Measurements from ENCODE around the gene BRME1. TPM values are rescaled to one million over a fixed set of nuclear protein-coding genes. Genes with fewer than 3 reads are reported as not detected.

Gene BRME1
- total RNA-seq = 1.8 TPM
- 1.5 TPM for polyA plus RNA-seq (ENCODE audit: insufficient read depth, low read depth, low replicate concordance)
- long read RNA-seq, donor 1 = 0 reads
- long read RNA-seq, donor 2, partial matches to known transcripts = 15 of 15 reads
- long read RNA-seq, donor 2, other reads (novel, unspliced or antisense) = 0 of 15 reads
- long read RNA-seq, donor 3 = 0 reads
- long read RNA-seq, donor 4, partial matches to known transcripts = 7 of 7 reads
- long read RNA-seq, donor 4, other reads (novel, unspliced or antisense) = 0 of 7 reads
- long read RNA-seq, donor 5 = 0 reads
- long read RNA-seq, donor 6 = 0 reads
- long read RNA-seq, donor 7, partial matches to known transcripts = 0 of 1 reads
- long read RNA-seq, donor 7, other reads (novel, unspliced or antisense) = 1 of 1 reads
- long read RNA-seq, donor 8 = 0 reads
- long read RNA-seq, donor 9 = 0 reads
- long read RNA-seq, donor 10, partial matches to known transcripts = 7 of 7 reads
- long read RNA-seq, donor 10, other reads (novel, unspliced or antisense) = 0 of 7 reads

DNA sequence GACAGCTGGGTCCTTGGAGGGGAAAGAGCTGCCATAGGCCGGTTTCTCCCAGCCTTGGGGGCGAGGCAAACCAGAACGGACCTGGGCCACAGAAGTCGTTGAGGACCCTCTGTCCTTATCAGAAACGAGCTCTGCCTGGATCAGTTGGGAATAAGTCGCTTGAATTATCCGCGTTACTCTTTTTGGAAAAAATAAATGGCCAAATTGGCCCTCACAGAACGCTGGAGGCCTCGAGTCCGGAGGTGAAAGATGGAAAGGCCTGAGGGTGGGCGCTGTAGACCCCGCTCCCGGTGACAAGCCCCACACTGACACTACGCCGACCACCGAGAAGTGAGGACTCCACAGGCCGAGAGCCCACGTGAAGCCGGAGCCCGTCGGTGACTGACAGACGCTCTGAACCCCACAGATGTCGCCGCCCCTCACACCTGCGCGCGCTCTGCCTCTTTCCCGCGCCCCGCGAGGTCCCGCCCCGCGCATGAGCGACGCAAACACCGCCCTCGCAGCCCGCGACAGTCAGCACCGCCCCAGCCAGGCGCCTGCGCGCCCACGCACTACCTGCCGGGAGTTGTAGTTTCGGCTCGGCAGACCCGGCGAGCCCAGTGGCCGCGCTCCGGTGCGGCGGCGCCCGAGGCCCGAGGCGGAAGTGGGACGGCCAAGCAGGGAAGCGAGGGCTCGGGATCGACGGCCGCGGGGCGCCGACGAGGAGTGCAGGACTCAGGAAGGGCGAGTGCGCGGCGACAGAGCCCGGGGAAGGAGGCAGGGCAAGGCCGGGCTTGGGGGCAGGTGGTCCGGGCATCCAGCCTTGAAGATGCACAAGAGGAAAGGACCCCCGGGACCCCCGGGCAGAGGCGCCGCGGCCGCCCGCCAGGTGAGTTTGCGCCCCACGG lies at the start of gene BRME1, which contains the start of gene CC2D1A:
Gene BRME1, minus strand, starts transcription at position 484 of the 887 bp plus-strand sequence. CDS start 1,225 bp downstream, outside the sequence.
Gene CC2D1A, plus strand, starts transcription at position 568 of the 887 bp plus-strand sequence. Its CDS starts 241 bp downstream, at position 809.
- H3K27ac ChIP-seq (ENCODE audit: low read depth in 2 of 2, low read length in 2 of 2) = peak within 1 kb of the TSS in 1 of 2 donors; percentile 44
- peak; percentile 94 to 98 (median 94) for DNase-seq
- peaks cover 0 to 10% (median 4%) of the 10 kb centered on the region in 3 donors for H3K4me1 ChIP-seq (ENCODE audit: control insufficient read depth in 2 of 3, insufficient read depth in 2 of 3, low read depth in 1 of 3, low read length in 3 of 3)
- no peak for FAIRE-seq
- intact Hi-C loops (cut with DNase I) = no loop called here
- H3K36me3 ChIP-seq (ENCODE audit: control insufficient read depth in 2 of 3, insufficient read depth in 3 of 3, low read length in 3 of 3) = peaks cover 0 to 3% (median 0%) of the 10 kb centered on the region in 3 donors
- TF ChIP-seq, protein P1, sequence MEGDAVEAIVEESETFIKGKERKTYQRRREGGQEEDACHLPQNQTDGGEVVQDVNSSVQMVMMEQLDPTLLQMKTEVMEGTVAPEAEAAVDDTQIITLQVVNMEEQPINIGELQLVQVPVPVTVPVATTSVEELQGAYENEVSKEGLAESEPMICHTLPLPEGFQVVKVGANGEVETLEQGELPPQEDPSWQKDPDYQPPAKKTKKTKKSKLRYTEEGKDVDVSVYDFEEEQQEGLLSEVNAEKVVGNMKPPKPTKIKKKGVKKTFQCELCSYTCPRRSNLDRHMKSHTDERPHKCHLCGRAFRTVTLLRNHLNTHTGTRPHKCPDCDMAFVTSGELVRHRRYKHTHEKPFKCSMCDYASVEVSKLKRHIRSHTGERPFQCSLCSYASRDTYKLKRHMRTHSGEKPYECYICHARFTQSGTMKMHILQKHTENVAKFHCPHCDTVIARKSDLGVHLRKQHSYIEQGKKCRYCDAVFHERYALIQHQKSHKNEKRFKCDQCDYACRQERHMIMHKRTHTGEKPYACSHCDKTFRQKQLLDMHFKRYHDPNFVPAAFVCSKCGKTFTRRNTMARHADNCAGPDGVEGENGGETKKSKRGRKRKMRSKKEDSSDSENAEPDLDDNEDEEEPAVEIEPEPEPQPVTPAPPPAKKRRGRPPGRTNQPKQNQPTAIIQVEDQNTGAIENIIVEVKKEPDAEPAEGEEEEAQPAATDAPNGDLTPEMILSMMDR (IDR thresholded peaks at IDR 0.05; ENCODE audit: borderline replicate concordance, extremely low read depth, insufficient read depth) = peak; percentile 0
- H3K27me3 ChIP-seq (ENCODE audit: control insufficient read depth, insufficient read depth, low read length) = no peaks in the 10 kb centered on the region
- H3K9me3 ChIP-seq (ENCODE audit: control insufficient read depth in 2 of 3, insufficient read depth in 1 of 3, low read length in 3 of 3) = no peaks in the 10 kb centered on the region
- peak within 1 kb of the TSS; percentile 15 to 80 (median 45) for H3K9ac ChIP-seq (ENCODE audit: low read length in 3 of 3)
- peak within 1 kb of the TSS; percentile 60 to 78 (median 61) for H3K4me3 ChIP-seq (ENCODE audit: low read length in 3 of 3)

DNA sequence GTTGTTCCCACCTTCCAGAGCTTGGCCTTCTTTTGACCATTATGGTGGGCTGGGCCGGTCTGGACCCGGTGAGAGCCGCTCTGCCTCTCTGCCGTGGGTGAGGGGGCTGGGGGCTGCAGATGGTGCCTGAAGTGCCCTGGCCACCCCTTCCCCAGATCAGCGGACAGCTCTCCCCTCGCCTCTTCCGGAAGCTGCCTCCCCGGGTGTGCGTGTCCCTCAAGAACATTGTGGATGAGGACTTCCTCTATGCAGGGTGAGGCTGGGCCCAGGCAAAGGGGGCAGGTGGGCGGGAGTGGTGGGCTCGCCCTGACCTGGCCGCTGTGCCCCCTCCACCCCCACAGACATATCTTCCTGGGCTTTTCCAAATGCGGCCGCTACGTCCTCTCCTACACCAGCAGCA lies 48.3 kb upstream of the BRME1 start:
- H3K36me3 ChIP-seq (ENCODE audit: control insufficient read depth in 2 of 3, insufficient read depth in 3 of 3, low read length in 3 of 3) = peaks cover 0 to 24% (median 6%) of the 10 kb centered on the region in 3 donors
- intact Hi-C loops (cut with DNase I) = no loop called here
- TF ChIP-seq, protein P1 (IDR thresholded peaks at IDR 0.05; ENCODE audit: borderline replicate concordance, extremely low read depth, insufficient read depth) = no peak
- no peak overlapping the region for H3K27ac ChIP-seq (ENCODE audit: low read depth in 2 of 2, low read length in 2 of 2)
- no peak overlapping the region for H3K9ac ChIP-seq (ENCODE audit: low read length in 3 of 3)
- peaks cover 0 to 11% (median 10%) of the 10 kb centered on the region in 3 donors for H3K4me1 ChIP-seq (ENCODE audit: control insufficient read depth in 2 of 3, insufficient read depth in 2 of 3, low read depth in 1 of 3, low read length in 3 of 3)
- no peaks in the 10 kb centered on the region for H3K27me3 ChIP-seq (ENCODE audit: control insufficient read depth, insufficient read depth, low read length)
- no peak for DNase-seq
- H3K9me3 ChIP-seq (ENCODE audit: control insufficient read depth in 2 of 3, insufficient read depth in 1 of 3, low read length in 3 of 3) = no peaks in the 10 kb centered on the region
- no peak for FAIRE-seq
- H3K4me3 ChIP-seq (ENCODE audit: low read length in 3 of 3) = no peak overlapping the region

DNA sequence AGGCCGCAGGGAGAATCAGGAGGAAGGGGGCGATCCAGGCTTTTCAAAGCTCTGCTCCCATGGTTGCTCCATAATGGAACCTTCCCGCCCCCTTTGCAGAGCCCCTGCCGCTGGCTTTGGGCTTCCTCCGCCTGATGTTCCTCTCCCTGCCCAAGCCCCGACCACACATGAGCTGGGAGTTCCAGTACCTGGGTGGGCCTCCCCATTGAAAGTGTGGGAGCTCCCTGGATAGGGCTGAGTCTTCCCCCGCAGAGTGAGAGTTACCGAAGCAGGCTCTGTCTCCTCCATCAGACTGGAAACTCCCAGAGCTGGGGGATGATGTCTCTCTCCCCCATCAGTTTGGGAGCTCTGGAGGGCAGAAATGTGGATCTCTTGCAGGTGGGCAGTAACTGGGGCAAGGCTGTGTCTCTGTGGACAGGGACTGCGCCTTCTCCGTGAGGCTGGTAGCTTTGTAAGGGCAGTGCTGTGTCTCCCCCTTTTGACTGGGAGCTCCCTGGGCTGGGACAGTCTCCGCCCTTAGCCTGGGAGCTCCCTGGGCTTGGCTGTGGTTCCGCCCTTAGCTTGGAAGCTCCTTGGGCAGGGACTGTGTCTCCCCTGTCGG lies 47.1 kb upstream of the BRME1 start:
- no peak overlapping the region for H3K27ac ChIP-seq (ENCODE audit: low read depth in 2 of 2, low read length in 2 of 2)
- no peaks in the 10 kb centered on the region for H3K9me3 ChIP-seq (ENCODE audit: control insufficient read depth in 2 of 3, insufficient read depth in 1 of 3, low read length in 3 of 3)
- intact Hi-C loops (cut with DNase I) = no loop called here
- TF ChIP-seq, protein P1 (IDR thresholded peaks at IDR 0.05; ENCODE audit: borderline replicate concordance, extremely low read depth, insufficient read depth) = no peak
- DNase-seq = peak in 3 of 5 donors; percentile 36 to 78 (median 57)
- H3K36me3 ChIP-seq (ENCODE audit: control insufficient read depth in 2 of 3, insufficient read depth in 3 of 3, low read length in 3 of 3) = peaks cover 0 to 24% (median 4%) of the 10 kb centered on the region in 3 donors
- H3K4me1 ChIP-seq (ENCODE audit: control insufficient read depth in 2 of 3, insufficient read depth in 2 of 3, low read depth in 1 of 3, low read length in 3 of 3) = peaks cover 0 to 11% (median 10%) of the 10 kb centered on the region in 3 donors
- H3K4me3 ChIP-seq (ENCODE audit: low read length in 3 of 3) = peak overlapping the region; percentile 70 to 77 (median 75)
- FAIRE-seq = no peak
- no peaks in the 10 kb centered on the region for H3K27me3 ChIP-seq (ENCODE audit: control insufficient read depth, insufficient read depth, low read length)
- H3K9ac ChIP-seq (ENCODE audit: low read length in 3 of 3) = peak overlapping the region in 2 of 3 donors; percentile 23 to 78
